ENCODE measurements around the gene THSD7B.

DNA sequence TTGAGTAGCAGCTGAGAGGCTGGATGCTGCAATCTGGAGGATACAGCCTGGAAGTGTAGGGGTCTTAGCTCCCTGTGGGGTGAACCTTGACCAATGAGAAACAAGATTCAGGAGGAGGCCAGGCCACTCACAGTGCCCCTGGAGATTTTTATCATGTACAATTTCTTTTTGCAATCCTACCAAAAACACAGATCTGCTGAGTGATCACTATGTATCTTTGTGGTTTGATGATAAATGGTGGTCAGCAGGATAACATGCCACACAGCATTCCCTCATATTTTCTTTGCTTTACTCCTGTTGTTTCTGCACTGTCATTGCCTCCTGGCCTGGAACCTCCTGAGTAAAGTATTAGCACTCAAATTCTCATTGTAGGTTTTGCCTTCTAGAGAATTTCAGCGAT, 357.9 kb downstream of the THSD7B start:
- TF ChIP-seq EZH2 (IDR thresholded peaks at IDR 0.05; ENCODE audit: insufficient read depth, poor library complexity, severe bottlenecking) = no peak
- TF ChIP-seq EZH2phosphoT487 (IDR thresholded peaks at IDR 0.05; ENCODE audit: insufficient read depth, low read depth) = no peak
